ENCODE results near the gene TACSTD2.
"Not testable (repeated sequence)": the region's sequence is repeated elsewhere in the genome, so short reads cannot be mapped to it uniquely, and the experiment has no call there.

Gene TACSTD2

DNA sequence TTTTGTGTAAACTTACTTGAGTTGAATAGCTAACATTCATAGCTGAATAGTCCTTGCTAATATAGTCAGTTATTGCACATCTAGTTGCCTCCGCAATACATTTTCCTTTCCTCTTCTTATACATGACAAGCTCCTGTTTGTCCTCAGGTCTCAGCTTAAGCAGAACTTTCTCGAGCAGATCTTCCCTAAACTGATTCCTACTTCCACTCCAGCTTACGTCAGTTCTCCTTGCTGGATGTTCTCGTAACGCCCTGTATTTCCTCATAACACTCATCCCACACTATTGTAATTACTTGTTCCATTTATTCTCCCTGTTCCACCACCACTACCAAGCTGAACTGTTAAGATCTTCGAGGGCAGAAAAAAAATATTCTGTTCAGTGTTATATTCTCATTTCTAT lies 15.4 kb downstream of the TACSTD2 start:
- TF ChIP-seq, protein P1, sequence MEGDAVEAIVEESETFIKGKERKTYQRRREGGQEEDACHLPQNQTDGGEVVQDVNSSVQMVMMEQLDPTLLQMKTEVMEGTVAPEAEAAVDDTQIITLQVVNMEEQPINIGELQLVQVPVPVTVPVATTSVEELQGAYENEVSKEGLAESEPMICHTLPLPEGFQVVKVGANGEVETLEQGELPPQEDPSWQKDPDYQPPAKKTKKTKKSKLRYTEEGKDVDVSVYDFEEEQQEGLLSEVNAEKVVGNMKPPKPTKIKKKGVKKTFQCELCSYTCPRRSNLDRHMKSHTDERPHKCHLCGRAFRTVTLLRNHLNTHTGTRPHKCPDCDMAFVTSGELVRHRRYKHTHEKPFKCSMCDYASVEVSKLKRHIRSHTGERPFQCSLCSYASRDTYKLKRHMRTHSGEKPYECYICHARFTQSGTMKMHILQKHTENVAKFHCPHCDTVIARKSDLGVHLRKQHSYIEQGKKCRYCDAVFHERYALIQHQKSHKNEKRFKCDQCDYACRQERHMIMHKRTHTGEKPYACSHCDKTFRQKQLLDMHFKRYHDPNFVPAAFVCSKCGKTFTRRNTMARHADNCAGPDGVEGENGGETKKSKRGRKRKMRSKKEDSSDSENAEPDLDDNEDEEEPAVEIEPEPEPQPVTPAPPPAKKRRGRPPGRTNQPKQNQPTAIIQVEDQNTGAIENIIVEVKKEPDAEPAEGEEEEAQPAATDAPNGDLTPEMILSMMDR (IDR thresholded peaks at IDR 0.05): no peak
- Histone ChIP-seq H3K36me3 (no peaks in the 10 kb centered on the region), H3K4me3 (no peak overlapping the region), H3K9me3 (no peaks in the 10 kb centered on the region), H3K27me3 (no peaks in the 10 kb centered on the region), H3K27ac (no peak overlapping the region), H3K4me1 (no peaks in the 10 kb centered on the region)
- DNase-seq: no peak
- intact Hi-C loops (cut with DNase I; ENCODE audit: low total_unique reads): no loop called here

DNA sequence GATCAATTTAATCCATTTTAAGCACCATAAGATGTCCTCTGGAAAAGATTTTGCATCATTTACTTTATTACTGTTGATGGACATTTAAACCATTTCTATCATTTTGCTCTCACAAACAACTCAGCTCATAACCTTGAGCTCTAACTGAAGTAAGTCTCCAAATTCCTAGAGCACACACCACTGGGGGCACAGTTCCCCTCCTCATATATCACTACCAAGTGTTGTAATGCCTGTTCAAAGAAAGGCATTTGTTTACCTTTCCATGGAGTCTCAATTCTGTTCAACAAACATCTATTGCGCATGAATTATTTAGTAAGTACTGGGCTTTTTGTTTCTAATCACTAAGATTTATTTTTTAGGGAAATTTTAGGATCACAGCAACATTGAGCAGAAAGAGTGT lies 21.7 kb downstream of the TACSTD2 start:
- Histone ChIP-seq H3K36me3 (no peaks in the 10 kb centered on the region), H3K9me3 (no peaks in the 10 kb centered on the region), H3K27me3 (no peaks in the 10 kb centered on the region), H3K27ac (no peak overlapping the region), H3K4me3 (no peak overlapping the region), H3K4me1 (no peaks in the 10 kb centered on the region)
- TF ChIP-seq, protein P1 (IDR thresholded peaks at IDR 0.05): no peak
- DNase-seq: no peak
- intact Hi-C loops (cut with DNase I; ENCODE audit: low total_unique reads): no loop called here

DNA sequence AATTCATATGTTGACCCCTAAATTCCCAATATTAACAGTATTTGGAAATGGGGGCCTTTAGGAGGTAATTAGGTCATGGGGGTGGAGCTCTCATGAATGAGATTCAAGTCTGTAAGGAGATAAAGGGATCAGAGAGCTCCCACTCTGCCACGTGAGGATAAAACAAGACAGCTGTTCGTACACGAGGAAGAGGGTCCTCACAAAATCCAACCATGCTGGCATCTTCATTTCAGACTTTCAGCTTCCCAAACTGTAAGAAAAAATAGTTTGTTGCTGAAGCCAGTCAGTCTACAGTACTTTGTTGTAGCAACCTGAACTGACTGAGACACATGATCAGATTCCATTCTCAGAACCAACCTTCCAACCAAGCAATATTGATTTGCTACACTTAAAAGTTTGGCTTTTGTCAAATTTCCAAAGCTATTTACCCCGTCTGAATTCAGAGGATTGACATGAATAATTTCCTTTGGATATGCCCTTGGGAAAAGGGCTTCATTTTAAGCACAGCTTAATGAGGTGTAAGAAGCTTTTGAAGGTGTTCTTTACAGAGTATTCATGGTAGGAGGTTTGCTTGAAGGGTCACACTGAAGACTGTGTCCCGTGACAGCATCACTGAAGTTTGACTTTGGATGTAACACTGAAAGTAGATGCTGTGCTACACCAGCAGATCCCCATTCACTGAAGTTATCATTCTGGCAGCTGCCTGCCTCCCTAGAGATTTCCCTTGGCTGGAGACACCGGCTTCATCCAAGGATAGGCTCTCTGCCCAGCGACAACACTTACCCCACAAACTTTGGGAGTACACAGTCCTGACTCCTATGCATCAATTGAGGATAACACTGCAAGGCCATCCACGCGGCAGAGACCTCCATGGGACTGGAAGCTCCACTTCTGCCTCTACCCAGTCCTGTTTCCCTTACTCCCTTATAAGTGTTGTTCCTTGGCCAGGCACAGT lies 25.6 kb downstream of the TACSTD2 start:
- H3K4me1 ChIP-seq: no peaks in the 10 kb centered on the region
- no peaks in the 10 kb centered on the region for H3K9me3 ChIP-seq
- no peak overlapping the region for H3K4me3 ChIP-seq
- DNase-seq: no peak
- intact Hi-C loops (cut with DNase I; ENCODE audit: low total_unique reads): no loop called here
- TF ChIP-seq, protein P1 (IDR thresholded peaks at IDR 0.05): no peak
- no peaks in the 10 kb centered on the region for H3K27me3 ChIP-seq
- no peak overlapping the region for H3K27ac ChIP-seq
- H3K36me3 ChIP-seq: no peaks in the 10 kb centered on the region

DNA sequence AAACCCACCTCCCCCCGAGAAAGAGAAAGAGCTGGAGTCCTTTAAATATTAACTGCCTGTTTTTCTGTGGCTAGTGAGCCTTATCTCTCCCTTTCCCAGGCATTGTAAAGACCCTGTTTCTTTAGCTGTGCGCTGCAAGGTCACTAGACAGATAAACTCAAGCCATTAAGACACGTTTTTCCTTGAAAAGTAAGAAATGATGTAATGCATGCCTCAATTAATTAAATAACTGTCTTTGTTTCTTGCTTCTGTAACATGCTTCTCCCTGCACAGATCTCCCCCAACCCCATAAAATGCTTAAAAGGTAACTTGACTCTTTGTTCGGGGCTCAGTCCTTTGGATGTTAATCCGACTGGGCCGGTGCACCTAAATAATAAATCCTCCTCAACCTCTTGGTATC lies 27.8 kb downstream of the TACSTD2 start:
- DNase-seq: not testable (repeated sequence)
- intact Hi-C loops (cut with DNase I; ENCODE audit: low total_unique reads): loop anchor here (5.0 kb wide), 2 partner anchors 33 to 37 kb away; no protein-coding TSS in a partner anchor

DNA sequence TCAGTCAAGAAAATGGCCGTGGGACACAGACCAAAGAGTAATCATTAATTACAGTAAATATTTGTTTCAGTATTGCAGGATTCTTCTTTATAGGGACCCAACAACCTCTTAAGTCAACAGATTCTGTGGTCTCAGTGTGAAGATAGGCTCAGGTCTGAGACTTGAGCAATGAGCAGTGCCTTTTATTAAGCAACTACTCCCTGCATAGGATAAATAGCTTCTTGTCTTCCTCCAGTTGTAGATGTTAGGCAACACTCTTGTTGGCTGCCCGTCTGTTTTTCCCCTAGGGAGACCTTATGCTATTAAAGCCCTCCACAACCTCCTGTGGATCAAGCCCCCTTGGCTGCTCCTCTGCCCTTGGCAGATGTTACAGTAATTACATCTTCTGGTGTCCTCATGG lies 28.7 kb downstream of the TACSTD2 start:
- no peak overlapping the region for H3K4me3 ChIP-seq
- H3K36me3 ChIP-seq: no peaks in the 10 kb centered on the region
- H3K27ac ChIP-seq: no peak overlapping the region
- DNase-seq: no peak
- peaks cover 0 to 12% (median 3%) of the 10 kb centered on the region in 4 donors for H3K4me1 ChIP-seq
- TF ChIP-seq, protein P1 (IDR thresholded peaks at IDR 0.05): no peak
- no peaks in the 10 kb centered on the region for H3K9me3 ChIP-seq
- H3K27me3 ChIP-seq: no peaks in the 10 kb centered on the region
- intact Hi-C loops (cut with DNase I; ENCODE audit: low total_unique reads): loop anchor here (5.0 kb wide), 2 partner anchors 34 to 36 kb away; no protein-coding TSS in a partner anchor

More for the DNA sequence above, 27.8 kb downstream of the TACSTD2 start:
- not testable (repeated sequence) for H3K36me3 ChIP-seq, H3K27me3 ChIP-seq, H3K9me3 ChIP-seq, H3K4me3 ChIP-seq, H3K27ac ChIP-seq
- peaks cover 0 to 11% (median 3%) of the 10 kb centered on the region in 4 donors for H3K4me1 ChIP-seq

Data from tibial artery (tissue), 4 donors.